ENCODE results near the gene PROSER2.

PROSER2 gene

DNA sequence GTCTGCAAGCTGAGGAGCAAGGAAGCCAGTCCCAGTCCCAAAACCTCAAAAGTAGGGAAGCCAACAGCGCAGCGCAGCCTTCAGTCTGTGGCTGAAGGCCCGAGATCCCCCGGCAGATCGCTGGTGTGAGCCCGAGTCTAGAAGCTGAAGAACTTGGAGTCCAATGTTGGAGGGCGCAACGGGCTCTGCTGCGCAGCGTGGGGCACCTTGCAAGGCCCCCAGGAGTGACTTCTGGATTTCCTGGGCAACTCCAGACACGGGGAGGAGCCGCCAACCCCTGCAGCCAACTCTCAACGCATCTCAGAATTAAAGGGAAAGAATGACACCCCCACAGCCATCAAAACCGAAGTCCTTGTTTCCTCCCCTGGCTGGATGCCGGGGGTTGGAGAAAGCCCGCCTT lies 18.8 kb upstream of the PROSER2 start:
- DNase-seq (ENCODE audit: low read depth): no peak
- TF ChIP-seq CTCF (conservative IDR thresholded peaks at IDR 0.05; ENCODE audit: control insufficient read depth, insufficient read depth, low read depth, low read length): no peak
- H3K4me3 ChIP-seq (ENCODE audit: control insufficient read depth, low read depth, low read length): no peak overlapping the region

- DNase-seq (ENCODE audit: low read depth): no peak
- TF ChIP-seq CTCF (conservative IDR thresholded peaks at IDR 0.05; ENCODE audit: control insufficient read depth, insufficient read depth, low read depth, low read length): no peak
- no peak overlapping the region for H3K4me3 ChIP-seq (ENCODE audit: control insufficient read depth, low read depth, low read length)
Measured at GRCh38 chr10:11805792-11806191, 17.4 kb upstream of the PROSER2 start.

DNA sequence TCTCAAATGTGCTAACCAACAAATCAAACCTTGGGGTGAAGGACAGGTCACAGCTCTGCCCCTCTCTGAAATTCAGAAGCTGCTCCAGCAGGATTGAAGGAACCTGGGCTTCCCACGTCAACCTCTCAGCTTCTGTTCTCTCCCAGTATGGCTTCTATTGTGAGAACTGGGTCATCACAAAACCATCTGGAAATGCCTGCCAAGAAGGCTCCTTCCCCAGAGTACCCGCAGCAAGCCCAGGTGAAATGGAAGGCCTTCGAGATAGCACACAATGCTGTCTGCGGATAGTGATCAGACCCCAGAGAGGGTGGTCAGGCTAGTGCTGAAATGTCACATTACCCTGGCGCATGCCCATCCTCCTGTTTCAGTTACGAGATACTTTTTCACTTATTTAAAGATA lies 16.4 kb upstream of the PROSER2 start:
- no peak overlapping the region for H3K4me3 ChIP-seq (ENCODE audit: control insufficient read depth, low read depth, low read length)
- no peak for TF ChIP-seq CTCF (conservative IDR thresholded peaks at IDR 0.05; ENCODE audit: control insufficient read depth, insufficient read depth, low read depth, low read length)
- no peak for DNase-seq (ENCODE audit: low read depth)

DNA sequence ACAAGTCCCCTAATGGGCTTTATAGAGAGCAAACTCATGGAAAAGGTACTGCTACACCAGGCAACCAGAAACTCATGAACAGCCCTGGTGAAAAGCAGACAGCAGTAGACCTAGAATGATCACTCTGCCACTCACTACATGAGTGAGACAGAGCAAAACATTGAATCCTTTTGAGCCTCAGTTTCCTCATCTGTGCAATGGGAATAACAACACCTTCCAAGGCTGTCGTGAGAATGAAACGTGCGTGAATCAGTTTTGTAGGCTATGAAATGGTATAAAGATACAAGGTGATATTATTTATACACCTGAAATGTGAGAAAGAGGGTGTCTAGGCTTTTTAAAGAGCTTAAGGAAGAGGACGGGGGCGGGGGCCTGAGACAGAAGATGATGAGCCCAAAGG lies 14.3 kb upstream of the PROSER2 start:
- TF ChIP-seq CTCF (conservative IDR thresholded peaks at IDR 0.05; ENCODE audit: control insufficient read depth, insufficient read depth, low read depth, low read length): no peak
- H3K4me3 ChIP-seq (ENCODE audit: control insufficient read depth, low read depth, low read length): no peak overlapping the region
- DNase-seq (ENCODE audit: low read depth): no peak

- no peak for TF ChIP-seq CTCF (conservative IDR thresholded peaks at IDR 0.05; ENCODE audit: control insufficient read depth, insufficient read depth, low read depth, low read length)
- no peak for DNase-seq (ENCODE audit: low read depth)
- no peak overlapping the region for H3K4me3 ChIP-seq (ENCODE audit: control insufficient read depth, low read depth, low read length)
Measured at GRCh38 chr10:11810313-11810766, 12.8 kb upstream of the PROSER2 start.

DNA sequence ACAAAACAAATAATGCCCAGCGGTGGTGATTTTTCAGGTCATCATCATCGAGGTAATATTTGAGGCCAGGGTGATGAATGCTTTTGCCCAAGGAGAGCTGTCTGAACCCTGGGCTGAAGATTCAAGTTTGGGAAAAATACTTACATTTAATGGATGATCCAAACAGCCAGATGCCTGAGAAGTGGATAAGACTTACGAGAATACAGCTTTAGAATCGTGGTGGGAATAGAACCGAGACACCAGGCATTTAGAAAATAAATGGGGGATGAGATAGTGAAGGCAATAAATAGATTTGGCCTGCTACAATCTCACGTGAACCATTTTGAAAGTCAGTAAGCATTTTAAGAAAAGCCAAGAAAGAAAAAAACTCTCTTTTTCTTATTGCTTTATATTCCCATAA lies 12.2 kb upstream of the PROSER2 start:
- H3K4me3 ChIP-seq (ENCODE audit: control insufficient read depth, low read depth, low read length): no peak overlapping the region
- TF ChIP-seq CTCF (conservative IDR thresholded peaks at IDR 0.05; ENCODE audit: control insufficient read depth, insufficient read depth, low read depth, low read length): no peak
- no peak for DNase-seq (ENCODE audit: low read depth)

DNA sequence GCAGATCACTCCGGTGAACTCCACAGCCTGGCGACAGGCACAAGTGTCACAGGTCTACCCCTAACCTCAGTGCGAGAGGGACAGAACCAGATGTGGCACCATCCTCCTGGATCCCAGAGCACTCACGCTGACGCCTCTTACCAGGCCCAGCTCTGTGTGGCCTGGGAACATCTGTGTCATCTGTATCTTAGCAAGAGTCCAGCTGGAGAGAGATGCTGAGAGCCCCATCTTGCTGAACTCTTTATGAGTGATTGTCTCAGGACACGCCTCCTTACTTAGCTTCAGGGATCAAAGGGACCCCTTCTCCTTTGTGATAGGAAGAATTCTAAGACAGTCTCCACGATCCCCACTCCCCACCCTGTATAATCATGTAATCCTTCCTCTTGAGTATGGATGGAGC lies 10.0 kb upstream of the PROSER2 start:
- no peak for DNase-seq (ENCODE audit: low read depth)
- H3K4me3 ChIP-seq (ENCODE audit: control insufficient read depth, low read depth, low read length): no peak overlapping the region
- no peak for TF ChIP-seq CTCF (conservative IDR thresholded peaks at IDR 0.05; ENCODE audit: control insufficient read depth, insufficient read depth, low read depth, low read length)
